ENCODE data around the gene CERCAM. TPM values are rescaled to one million over a fixed set of nuclear protein-coding genes. Genes with fewer than 3 reads are reported as not detected.

The CERCAM gene
- total and polyA plus RNA-seq, 2 experiments from 2014 or later, result 2.7 to 7.9 TPM

DNA sequence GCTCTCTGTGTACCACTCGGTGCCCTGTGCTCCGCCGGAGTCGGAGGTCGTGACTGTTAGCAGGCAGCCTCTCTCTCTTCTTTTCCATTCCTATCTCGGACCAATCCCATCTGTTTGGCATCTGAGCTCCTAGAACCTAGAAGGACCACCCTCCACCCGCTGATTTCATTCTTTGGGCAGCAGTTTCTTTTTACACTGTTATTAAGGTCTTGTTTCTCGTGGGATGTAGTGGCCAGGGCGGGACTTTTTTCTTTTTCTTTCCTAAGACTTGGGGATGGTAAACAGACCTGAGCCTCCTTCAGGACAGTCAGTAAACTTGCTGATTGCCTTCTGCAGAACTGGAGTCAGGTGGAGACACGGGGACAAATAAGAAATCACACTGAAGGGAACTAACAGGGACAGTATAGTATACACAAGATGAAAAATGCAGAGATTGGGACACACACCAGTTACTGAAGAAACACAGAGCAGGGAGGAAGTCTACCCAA lies 49.0 kb upstream of the CERCAM start (continued):
- TF ChIP-seq, protein P1, sequence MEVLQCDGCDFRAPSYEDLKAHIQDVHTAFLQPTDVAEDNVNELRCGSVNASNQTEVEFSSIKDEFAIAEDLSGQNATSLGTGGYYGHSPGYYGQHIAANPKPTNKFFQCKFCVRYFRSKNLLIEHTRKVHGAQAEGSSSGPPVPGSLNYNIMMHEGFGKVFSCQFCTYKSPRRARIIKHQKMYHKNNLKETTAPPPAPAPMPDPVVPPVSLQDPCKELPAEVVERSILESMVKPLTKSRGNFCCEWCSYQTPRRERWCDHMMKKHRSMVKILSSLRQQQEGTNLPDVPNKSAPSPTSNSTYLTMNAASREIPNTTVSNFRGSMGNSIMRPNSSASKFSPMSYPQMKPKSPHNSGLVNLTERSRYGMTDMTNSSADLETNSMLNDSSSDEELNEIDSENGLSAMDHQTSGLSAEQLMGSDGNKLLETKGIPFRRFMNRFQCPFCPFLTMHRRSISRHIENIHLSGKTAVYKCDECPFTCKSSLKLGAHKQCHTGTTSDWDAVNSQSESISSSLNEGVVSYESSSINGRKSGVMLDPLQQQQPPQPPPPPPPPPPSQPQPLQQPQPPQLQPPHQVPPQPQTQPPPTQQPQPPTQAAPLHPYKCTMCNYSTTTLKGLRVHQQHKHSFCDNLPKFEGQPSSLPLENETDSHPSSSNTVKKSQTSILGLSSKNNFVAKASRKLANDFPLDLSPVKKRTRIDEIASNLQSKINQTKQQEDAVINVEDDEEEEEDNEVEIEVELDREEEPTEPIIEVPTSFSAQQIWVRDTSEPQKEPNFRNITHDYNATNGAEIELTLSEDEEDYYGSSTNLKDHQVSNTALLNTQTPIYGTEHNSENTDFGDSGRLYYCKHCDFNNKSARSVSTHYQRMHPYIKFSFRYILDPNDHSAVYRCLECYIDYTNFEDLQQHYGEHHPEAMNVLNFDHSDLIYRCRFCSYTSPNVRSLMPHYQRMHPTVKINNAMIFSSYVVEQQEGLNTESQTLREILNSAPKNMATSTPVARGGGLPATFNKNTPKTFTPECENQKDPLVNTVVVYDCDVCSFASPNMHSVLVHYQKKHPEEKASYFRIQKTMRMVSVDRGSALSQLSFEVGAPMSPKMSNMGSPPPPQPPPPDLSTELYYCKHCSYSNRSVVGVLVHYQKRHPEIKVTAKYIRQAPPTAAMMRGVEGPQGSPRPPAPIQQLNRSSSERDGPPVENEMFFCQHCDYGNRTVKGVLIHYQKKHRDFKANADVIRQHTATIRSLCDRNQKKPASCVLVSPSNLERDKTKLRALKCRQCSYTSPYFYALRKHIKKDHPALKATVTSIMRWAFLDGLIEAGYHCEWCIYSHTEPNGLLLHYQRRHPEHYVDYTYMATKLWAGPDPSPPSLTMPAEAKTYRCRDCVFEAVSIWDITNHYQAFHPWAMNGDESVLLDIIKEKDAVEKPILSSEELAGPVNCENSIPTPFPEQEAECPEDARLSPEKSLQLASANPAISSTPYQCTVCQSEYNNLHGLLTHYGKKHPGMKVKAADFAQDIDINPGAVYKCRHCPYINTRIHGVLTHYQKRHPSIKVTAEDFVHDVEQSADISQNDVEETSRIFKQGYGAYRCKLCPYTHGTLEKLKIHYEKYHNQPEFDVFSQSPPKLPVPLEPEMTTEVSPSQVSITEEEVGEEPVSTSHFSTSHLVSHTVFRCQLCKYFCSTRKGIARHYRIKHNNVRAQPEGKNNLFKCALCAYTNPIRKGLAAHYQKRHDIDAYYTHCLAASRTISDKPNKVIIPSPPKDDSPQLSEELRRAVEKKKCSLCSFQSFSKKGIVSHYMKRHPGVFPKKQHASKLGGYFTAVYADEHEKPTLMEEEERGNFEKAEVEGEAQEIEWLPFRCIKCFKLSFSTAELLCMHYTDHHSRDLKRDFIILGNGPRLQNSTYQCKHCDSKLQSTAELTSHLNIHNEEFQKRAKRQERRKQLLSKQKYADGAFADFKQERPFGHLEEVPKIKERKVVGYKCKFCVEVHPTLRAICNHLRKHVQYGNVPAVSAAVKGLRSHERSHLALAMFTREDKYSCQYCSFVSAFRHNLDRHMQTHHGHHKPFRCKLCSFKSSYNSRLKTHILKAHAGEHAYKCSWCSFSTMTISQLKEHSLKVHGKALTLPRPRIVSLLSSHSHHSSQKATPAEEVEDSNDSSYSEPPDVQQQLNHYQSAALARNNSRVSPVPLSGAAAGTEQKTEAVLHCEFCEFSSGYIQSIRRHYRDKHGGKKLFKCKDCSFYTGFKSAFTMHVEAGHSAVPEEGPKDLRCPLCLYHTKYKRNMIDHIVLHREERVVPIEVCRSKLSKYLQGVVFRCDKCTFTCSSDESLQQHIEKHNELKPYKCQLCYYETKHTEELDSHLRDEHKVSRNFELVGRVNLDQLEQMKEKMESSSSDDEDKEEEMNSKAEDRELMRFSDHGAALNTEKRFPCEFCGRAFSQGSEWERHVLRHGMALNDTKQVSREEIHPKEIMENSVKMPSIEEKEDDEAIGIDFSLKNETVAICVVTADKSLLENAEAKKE (CRISPR knock-in tag; IDR thresholded peaks at IDR 0.05), result no peak
- TF ChIP-seq EZH2 (IDR thresholded peaks at IDR 0.05; ENCODE audit: low read depth, unreplicated experiment), result no peak
- no peak for TF ChIP-seq STAT1 (IDR thresholded peaks at IDR 0.05; ENCODE audit: unreplicated experiment)
- TF ChIP-seq, protein P2, sequence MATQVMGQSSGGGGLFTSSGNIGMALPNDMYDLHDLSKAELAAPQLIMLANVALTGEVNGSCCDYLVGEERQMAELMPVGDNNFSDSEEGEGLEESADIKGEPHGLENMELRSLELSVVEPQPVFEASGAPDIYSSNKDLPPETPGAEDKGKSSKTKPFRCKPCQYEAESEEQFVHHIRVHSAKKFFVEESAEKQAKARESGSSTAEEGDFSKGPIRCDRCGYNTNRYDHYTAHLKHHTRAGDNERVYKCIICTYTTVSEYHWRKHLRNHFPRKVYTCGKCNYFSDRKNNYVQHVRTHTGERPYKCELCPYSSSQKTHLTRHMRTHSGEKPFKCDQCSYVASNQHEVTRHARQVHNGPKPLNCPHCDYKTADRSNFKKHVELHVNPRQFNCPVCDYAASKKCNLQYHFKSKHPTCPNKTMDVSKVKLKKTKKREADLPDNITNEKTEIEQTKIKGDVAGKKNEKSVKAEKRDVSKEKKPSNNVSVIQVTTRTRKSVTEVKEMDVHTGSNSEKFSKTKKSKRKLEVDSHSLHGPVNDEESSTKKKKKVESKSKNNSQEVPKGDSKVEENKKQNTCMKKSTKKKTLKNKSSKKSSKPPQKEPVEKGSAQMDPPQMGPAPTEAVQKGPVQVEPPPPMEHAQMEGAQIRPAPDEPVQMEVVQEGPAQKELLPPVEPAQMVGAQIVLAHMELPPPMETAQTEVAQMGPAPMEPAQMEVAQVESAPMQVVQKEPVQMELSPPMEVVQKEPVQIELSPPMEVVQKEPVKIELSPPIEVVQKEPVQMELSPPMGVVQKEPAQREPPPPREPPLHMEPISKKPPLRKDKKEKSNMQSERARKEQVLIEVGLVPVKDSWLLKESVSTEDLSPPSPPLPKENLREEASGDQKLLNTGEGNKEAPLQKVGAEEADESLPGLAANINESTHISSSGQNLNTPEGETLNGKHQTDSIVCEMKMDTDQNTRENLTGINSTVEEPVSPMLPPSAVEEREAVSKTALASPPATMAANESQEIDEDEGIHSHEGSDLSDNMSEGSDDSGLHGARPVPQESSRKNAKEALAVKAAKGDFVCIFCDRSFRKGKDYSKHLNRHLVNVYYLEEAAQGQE (IDR thresholded peaks at IDR 0.05; ENCODE audit: unreplicated experiment), result no peak
- no peak for TF ChIP-seq JUNB (IDR thresholded peaks at IDR 0.05; ENCODE audit: unreplicated experiment)

DNA sequence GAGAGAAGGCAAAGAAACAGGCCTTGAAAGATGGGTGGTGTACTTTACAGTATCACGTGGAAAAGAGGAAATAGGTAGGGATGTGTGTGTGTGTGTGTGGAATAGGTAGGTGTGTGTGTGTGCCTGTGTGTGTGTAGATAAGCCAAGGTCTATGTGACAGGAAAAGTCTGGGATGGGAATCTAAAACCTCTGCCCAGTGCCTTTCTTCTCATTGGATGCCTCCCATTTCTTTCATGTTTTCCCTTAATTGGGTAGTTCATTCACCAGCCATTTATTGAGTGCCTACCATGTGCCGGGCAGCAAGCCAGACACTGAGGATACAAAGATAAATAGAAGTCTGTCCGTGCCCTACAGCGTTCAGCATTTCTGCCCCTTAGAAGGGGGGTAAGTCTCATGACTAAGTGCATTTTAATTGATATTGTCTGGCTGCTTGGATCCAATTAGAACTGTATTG lies 48.4 kb upstream of the CERCAM start:
- Histone ChIP-seq H2AFZ (no peak overlapping the region), H3F3A (replicated peaks; ENCODE audit: low read depth) (peaks cover 4% of the 10 kb centered on the region; the same call in 1 of the 2 replicates), H3K9me2 (ENCODE audit: insufficient read depth) (no peaks in the 10 kb centered on the region), H3K4me1 (ENCODE audit: insufficient read depth) (peaks cover 7% of the 10 kb centered on the region), H3K4me2 (peak overlapping the region; percentile 100), H3K79me2 (replicated peaks; ENCODE audit: insufficient read depth) (peaks cover 37% of the 10 kb centered on the region), H3K4me3 (peak overlapping the region; percentile 99), H3K27ac (ENCODE audit: low read depth) (no peak overlapping the region), H3K36me3 (ENCODE audit: insufficient read depth) (no peaks in the 10 kb centered on the region), H3K27me3 (ENCODE audit: insufficient read depth) (peaks cover 32% of the 10 kb centered on the region), H4K20me1 (replicated peaks; ENCODE audit: insufficient read depth) (peaks cover 16% of the 10 kb centered on the region)
- Mint-ChIP-seq H3K36me3 (ENCODE audit: low read depth) (no peaks in the 10 kb centered on the region; the same call in 2 of the 3 replicates), H3K4me1 (peaks cover 27% of the 10 kb centered on the region), H3K27me3 (ENCODE audit: insufficient read depth, low read depth, poor library complexity) (peaks cover 25% of the 10 kb centered on the region), H3K4me3 (peak overlapping the region; percentile 93), H3K9me3 (no peaks in the 10 kb centered on the region; the same call in 2 of the 3 replicates), H3K27ac (no peak overlapping the region)
- DNase-seq (ENCODE audit: low spot score) (no peak), ATAC-seq (no peak)
- TF ChIP-seq EZH2phosphoT487 (IDR thresholded peaks at IDR 0.05; ENCODE audit: unreplicated experiment), result no peak
- no peak for TF ChIP-seq ZNF114 (CRISPR knock-in tag; IDR thresholded peaks at IDR 0.05)
